PFSK-1 (cell line): ENCODE measurements around the gene NIT2.

Experiments
- POLR2AphosphoS5 ChIP-seq: IDR thresholded peaks from 2 replicates; pipeline ENCODE4 v1.6.1; 2012; ENCODE audit warnings: low read depth, mild to moderate bottlenecking, control low read depth, low read length, moderate library complexity
- TAF1 ChIP-seq: IDR thresholded peaks from 2 replicates; pipeline ENCODE4 v1.6.1; 2012; ENCODE audit warnings: low read length, control low read depth, borderline replicate concordance; ENCODE audit not compliant: insufficient read depth

DNA sequence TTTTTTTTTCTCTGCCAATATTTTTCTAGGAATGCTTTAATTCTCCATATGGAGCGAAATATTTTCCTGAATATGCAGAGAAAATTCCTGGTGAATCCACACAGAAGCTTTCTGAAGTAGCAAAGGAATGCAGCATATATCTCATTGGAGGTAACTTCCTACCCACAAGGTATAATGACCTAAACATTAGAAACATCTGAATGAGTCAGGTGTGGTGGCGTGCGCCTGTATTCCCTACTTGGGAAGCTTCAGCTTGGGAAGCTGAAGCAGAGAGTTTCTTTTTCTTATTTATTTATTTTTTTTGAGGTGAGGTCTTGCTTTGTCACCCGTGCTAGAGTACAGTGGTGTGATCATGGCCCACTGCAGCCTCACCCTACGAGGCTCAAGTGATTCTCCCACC lies 5.2 kb downstream of the NIT2 start:
- TF ChIP-seq TAF1: no peak
- TF ChIP-seq POLR2AphosphoS5: no peak
